ENCODE results near the gene GLB1L2. TPM values are rescaled to one million over a fixed set of nuclear protein-coding genes. Genes with fewer than 3 reads are reported as not detected.

The GLB1L2 gene
- total and polyA plus RNA-seq, 2 of the 13 experiments (the other 11 are each of a cell fraction or from before 2014, with no cell fraction given): 0.59 to 0.69 TPM

- no peak overlapping the region for H3K27ac ChIP-seq (ENCODE audit: extremely low read length, insufficient read depth, low read length)
- H3K4me2 ChIP-seq (ENCODE audit: low read depth, low read length): no peak overlapping the region
- H4K20me1 ChIP-seq (ENCODE audit: insufficient read depth, low read length): no peaks in the 10 kb centered on the region
- DNase-seq (ENCODE audit: low spot score) (no peak), ATAC-seq (no peak), FAIRE-seq (no peak)
- no peaks in the 10 kb centered on the region for H3K4me1 ChIP-seq (ENCODE audit: insufficient read depth, low read length)
- intact Hi-C loops (cut with micrococcal nuclease; ENCODE audit: unreplicated experiment) (no loop called here), in situ Hi-C loops (cut with HindIII; ENCODE audit: extremely low pct_ligation_motif_present, low pct_unique_long_range_greater_than_20kb) (no loop called here)
- TF ChIP-seq ZFP91 (CRISPR knock-in tag; IDR thresholded peaks at IDR 0.05; ENCODE audit: borderline replicate concordance): no peak
- no peak for TF ChIP-seq ZBTB33 (CRISPR knock-in tag; IDR thresholded peaks at IDR 0.05)
- TF ChIP-seq PAF1 (CRISPR knock-in tag; IDR thresholded peaks at IDR 0.05): no peak
- TF ChIP-seq TIGD3 (CRISPR knock-in tag; IDR thresholded peaks at IDR 0.05; ENCODE audit: borderline replicate concordance): no peak
- no peak for TF ChIP-seq ETV6 (CRISPR knock-in tag; conservative IDR thresholded peaks at IDR 0.05)
- no peak for TF ChIP-seq IKZF4 (CRISPR knock-in tag; IDR thresholded peaks at IDR 0.05; ENCODE audit: borderline replicate concordance, low read depth, not compliant biosample characterization)
- TF ChIP-seq PHF21A (CRISPR knock-in tag; IDR thresholded peaks at IDR 0.05): no peak
- BruUV-seq (replicated peaks): no TSS peak
- no peaks in the 10 kb centered on the region for H3K9me3 ChIP-seq (ENCODE audit: low read length)
- no peak overlapping the region for H3K9ac ChIP-seq (ENCODE audit: insufficient read depth, low read depth, low read length)
- no peaks in the 10 kb centered on the region for H3K36me3 ChIP-seq (replicated peaks in 1 of 2; ENCODE audit: control insufficient read depth in 1 of 2, insufficient read depth in 2 of 2, low read length in 2 of 2)
- 64% methylated on average over 8 of the region's 13 CpGs for WGBS (ENCODE audit: low lambda C conversion rate)
- POLR2A ChIA-PET: no interaction called here
- CTCF ChIA-PET (ENCODE audit: low intra/inter-chr PET ratio, low total read pairs): no interaction called here
- no peaks in the 10 kb centered on the region for H3K79me2 ChIP-seq (ENCODE audit: insufficient read depth, low read length)
- H2AFZ ChIP-seq (ENCODE audit: low read length): no peak overlapping the region
- no peak overlapping the region for H3K4me3 ChIP-seq (replicated peaks in 1 of 3; ENCODE audit: insufficient read depth in 1 of 3, low read depth in 2 of 3, low read length in 3 of 3)
- peaks cover 0 to 42% of the 10 kb centered on the region in 2 experiments; a peak in 4 of 5 replicates for H3K27me3 ChIP-seq (ENCODE audit: control insufficient read depth in 1 of 2, insufficient read depth in 2 of 2, low read length in 2 of 2)
These were observed 43.3 kb upstream of the GLB1L2 start for GRCh38 chr11:134288486-134288885.
